ENCODE measurements around the gene DUOXA1.

DUOXA1 gene

GRCh38 chr15:45129651-45130129 is at the start of gene DUOXA1, which contains the start of gene DUOX1:
Gene DUOXA1 (minus strand): TSS chr15:45129879. CDS start chr15:45123014, 6,865 bp downstream.
Gene DUOX1 (plus strand): TSS chr15:45129994. CDS start chr15:45131967, 1,973 bp downstream.
- no peak for DNase-seq (ENCODE audit: low read depth)

DNA sequence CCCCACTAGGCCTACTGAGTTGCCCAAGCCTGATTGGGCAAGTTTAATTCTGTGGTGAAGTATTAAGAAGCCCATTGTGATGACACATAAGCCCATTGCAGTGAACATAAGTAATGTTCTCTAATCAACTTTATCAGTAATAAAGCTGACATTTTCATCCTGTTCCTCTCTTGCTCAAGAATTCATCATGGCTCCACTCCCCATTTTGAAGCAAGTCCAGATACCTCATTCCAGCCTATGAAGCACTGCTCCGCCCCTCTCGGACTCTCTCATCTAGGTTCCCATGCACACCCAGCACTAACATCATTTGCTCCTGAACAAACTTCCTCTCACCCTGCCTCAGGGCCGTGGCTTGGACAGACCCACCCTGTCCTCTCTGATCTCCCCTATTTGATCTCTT is 47.6 kb upstream of the DUOXA1 start:
- no peak for DNase-seq (ENCODE audit: low read depth)

GRCh38 chr15:45174577-45174976 is 44.9 kb upstream of the DUOXA1 start:
- DNase-seq (ENCODE audit: low read depth), result no peak

GRCh38 chr15:45174069-45174468 is 44.4 kb upstream of the DUOXA1 start:
- DNase-seq (ENCODE audit: low read depth), result no peak

DNA sequence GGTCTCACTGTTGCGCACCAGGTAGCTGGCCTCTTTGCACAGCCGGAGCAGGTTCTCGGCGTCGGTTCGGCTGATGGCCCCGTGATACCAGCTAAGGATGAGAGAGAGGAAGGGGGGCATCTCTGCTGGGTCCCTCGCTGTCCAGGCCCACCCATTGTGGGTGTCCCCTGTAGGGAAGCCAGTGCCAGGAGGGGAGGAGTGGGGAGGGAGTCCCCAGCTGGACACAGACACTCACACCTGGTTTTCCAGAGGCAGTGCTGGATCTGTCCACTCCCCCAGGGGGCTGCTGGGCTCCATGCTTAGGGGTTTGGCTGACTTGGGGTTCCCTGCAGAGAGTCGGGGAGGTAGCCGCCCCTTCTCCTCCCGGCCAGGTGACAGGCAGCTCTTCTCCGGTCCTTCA is 42.2 kb upstream of the DUOXA1 start:
- DNase-seq (ENCODE audit: low read depth), result no peak

DNA sequence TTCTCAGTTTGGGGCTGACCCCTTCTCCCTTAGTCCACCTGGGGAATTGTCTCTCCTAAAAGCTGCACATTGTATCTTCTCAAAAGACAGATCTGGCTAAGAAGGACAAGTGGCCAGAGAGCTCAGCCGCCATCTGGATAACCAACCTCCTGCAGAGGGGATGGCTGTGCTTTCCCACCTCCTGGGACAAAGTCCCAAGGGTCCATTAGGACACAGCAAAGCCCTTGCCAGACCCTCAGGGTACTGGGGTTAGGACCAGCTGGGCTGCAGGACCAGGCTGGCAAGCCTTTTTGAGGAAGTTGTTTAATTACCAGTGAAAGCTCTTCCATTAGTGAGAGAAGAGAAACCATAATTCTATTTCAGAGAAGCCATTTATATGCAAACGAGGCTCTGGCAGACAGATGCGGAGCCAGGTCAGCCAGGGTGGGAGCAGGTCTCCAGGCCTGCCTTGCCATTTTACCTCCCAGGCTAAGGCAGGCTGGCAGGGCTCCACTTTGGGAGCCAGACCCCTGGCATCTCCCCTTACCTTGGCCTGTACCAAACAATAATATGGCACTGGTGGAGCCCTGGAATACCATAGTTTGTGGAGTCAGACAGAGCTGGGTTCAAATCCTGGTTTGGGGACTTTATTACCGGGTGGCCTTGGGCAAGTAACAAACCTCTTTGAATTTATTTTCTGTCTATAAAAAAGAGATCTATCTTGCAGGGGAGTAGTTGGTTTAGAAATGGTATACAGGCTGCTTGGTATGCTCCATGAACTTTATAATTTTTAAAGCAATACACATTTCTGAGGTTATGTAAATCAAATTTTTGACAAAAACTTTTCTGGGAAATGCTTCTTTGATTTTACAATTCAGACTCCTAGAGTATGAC is 40.2 kb upstream of the DUOXA1 start:
- DNase-seq (ENCODE audit: low read depth), result no peak

DNA sequence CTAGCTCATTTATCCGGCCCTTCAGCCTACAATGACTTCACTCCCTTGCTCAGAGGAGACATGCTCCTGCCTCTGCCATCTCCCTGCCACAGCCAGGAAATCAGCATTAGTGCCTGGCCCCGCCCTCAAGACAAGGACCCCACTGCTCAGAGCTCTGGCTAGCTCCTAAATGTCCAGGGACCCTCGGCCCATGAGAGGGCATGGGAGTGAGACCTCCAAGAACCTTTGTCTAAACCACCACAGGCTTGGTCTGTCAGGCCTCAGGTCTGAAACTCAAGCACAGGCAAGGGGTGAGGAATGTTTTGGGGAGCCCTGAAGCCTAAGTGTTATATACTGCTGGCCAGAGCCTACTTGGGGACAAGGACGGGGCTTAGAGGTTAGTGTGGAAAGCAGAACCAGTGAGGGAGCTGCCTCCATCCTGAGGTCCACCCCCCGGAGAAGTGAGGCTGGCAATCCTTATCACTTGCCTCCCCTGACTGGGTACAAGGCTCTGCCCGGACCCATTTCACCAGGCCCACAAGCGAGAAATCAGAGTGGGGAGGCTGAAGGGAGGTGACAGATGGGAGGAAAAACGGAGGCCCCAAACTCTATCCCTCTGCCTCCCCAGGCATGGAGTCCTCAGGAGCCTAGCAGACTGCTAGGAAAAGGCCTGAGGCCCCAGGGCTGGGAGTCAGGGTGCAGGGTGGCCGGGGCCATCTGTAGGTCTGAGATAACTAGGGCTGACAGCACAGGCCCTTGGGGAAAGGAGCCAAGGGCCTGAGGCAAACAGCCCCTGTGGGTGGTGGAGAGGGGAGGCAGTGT is 39.3 kb upstream of the DUOXA1 start:
- DNase-seq (ENCODE audit: low read depth), result no peak

GRCh38 chr15:45168286-45168685 is 38.6 kb upstream of the DUOXA1 start:
- no peak for DNase-seq (ENCODE audit: low read depth)

DNA sequence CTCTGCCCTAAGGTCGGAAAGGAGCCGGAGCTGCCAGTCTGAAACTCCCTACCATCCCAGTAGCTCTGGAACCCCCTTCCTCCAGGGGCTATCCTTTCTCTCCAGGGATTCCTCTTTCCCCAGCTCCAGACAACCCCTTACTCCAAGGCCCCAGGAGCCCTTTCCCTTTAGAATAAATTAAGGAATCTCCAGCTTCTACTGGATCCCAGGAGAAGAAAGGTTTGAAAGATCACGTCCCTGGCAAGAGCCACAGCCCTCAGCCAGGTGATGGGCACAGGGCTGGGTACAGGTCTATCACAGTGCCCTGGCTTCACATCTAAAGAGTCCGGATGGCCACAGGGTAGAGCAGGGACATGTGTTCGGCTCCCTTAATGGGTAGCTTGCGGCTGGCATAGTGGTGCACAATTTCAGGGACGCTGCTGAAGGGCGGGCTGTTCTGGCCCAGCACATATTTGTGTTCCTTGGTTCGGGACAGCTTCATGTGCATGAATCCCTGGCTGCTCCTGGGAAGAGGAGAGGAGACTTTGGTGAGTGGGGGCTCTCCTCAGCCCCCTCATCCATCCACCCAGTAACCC is 38.0 kb upstream of the DUOXA1 start:
- no peak for DNase-seq (ENCODE audit: low read depth)

DNA sequence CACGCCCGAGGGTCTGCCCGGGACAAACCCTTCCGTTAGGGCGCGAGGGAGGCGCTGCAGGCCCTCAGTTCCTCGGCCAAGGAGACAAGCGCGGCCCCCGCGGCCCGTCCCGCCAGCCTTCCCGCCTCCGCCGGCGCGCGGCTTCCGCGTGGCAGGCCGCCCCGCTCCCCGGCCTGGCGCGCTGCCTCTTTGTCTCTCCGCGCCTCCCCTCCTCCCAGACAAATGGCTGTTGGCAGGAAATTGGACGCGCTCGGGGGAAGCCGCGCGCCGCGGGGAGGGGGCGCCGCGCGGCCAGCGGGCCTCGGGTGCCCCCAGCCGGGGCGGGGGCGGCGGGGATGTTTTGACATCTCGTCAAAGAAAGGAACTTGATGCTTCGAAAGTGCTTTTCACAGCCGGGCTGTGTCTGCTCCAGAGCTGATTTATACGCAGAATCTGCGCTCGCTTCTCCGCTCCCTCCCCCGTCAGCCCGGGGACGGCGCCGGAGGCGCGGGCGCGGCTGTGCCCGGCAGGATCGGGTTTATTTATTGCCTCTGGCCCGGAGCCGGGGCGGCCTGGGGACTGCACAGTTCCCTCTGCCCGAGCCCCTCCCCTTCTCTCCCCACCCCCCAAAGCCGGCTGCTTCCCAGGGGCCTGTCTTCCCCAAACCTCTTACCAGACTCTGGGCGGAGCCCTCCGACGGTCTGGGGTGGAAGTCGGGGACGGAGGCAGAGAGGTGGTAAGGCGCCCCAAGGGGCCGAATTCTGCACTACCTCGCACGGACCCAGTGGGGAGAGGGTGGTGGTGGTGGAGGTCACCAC is 37.4 kb upstream of the DUOXA1 start:
- DNase-seq (ENCODE audit: low read depth), result peak; percentile 70

GRCh38 chr15:45165536-45165935 is 35.9 kb upstream of the DUOXA1 start:
- no peak for DNase-seq (ENCODE audit: low read depth)

GRCh38 chr15:45164914-45165313 is 35.2 kb upstream of the DUOXA1 start:
- no peak for DNase-seq (ENCODE audit: low read depth)

DNA sequence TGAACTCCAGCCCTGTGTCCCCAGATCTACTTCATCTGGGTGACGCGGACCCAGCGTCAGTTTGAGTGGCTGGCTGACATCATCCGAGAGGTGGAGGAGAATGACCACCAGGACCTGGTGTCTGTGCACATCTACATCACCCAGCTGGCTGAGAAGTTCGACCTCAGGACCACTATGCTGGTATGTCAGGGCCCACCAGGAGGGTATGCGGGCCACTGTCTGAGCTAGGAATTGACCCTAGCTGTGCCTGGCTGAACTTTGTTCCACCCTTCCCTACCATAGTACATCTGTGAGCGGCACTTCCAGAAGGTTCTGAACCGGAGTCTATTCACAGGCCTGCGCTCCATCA is 33.8 kb upstream of the DUOXA1 start:
- no peak for DNase-seq (ENCODE audit: low read depth)

DNA sequence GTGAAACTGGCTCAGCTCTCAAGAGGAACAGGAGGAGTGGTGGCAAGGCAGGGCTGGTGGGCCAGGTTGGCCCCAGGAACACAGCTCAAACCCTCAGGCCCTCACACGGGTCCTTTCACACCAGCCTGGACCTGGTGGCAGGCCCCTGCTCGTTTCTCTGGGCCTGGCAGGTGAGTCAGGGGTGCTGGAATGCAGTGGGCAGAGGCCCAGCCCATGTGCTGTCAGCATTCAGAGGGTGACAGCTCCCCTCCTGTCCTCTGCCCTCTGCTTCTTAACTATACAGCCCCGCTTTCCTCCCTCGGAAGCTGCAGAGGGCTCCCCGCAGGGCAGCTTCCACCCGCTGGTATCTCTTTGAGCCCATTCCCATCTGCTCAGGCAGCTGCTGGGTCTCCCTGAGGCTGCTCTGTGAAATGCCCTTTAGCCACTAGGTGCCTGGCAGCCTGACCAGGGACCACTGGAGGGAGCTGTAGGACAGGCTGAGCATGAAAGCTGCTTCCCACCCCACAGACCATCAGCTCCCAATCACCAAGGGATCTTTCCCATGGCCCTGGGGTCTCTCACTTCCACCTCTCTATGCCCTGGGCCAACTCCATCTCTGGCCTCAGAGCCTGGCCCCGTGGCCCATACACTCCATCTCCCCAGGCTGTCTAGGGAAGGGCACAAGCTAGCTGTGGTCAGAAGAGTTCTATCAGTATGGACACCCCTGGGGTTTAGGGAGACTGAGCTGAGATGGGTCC is 33.3 kb upstream of the DUOXA1 start:
- peak; percentile 58 for DNase-seq (ENCODE audit: low read depth)

GRCh38 chr15:45161666-45162065 is 32.0 kb upstream of the DUOXA1 start:
- no peak for DNase-seq (ENCODE audit: low read depth)

DNA sequence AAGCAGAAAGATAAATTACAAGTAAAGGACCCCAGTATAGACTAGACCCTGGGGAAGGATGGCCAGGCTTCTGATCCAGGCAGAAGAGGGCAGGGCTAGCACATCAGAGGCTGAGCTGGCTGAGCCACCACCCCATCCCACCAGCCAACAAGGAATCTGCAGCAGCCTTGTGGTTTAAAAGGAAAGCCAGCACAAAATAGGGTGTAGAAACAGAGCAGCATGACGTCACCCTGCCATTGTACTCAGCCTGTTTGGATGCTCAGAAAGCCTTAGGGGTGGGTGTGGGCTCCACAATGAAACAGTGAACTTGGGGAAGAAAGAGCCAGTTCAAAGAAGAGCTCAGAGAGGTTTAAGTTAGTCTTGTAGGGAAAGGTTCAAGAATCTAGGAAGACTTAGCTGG is 28.3 kb upstream of the DUOXA1 start:
- DNase-seq (ENCODE audit: low read depth), result peak; percentile 66

GRCh38 chr15:45156744-45157455 is 27.2 kb upstream of the DUOXA1 start:
- peak; percentile 40 for DNase-seq (ENCODE audit: low read depth)

- DNase-seq (ENCODE audit: low read depth), result no peak
Measured at GRCh38 chr15:45155739-45156138, 26.1 kb upstream of the DUOXA1 start.

GRCh38 chr15:45151998-45152828 is 22.5 kb upstream of the DUOXA1 start:
- DNase-seq (ENCODE audit: low read depth), result no peak

DNA sequence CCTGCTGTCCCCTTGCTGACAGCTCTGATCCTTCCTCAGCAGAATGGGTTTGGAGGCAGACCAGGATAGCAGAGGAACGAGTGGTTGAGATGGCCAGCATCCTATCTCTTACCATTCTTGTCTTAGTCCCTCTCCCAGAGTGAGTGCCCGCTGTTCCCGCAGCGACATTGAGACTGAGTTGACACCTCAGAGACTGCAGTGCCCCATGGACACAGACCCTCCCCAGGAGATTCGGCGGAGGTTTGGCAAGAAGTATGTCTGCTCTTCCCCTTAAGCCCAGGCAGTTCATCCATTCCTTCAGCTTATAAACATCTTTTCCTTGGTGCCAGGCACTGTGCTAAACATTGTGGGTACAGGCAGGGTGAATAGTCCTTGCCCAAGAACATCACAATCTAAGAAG is 21.3 kb upstream of the DUOXA1 start:
- no peak for DNase-seq (ENCODE audit: low read depth)

All from GM04504 (cell line).